ENCODE results near the gene UCHL1. TPM values are rescaled to one million over a fixed set of nuclear protein-coding genes. Genes with fewer than 3 reads are reported as not detected.
A peak's percentile ranks its signal among the peaks of the same experiment; 100 is the strongest.

The UCHL1 gene
- total RNA-seq, 1 donor from 2014 or later = 807 TPM

GRCh38 chr4:41257257-41257901 lies 651 bp downstream of the UCHL1 start:
- DNase-seq (ENCODE audit: low spot score) = peak; percentile 94
- Mint-ChIP-seq H3K9me3 (ENCODE audit: low read depth) (no peaks in the 10 kb centered on the region), H3K27me3 (ENCODE audit: low read depth) (no peaks in the 10 kb centered on the region), H3K4me1 (ENCODE audit: low read depth) (peaks cover 43% of the 10 kb centered on the region), H3K36me3 (ENCODE audit: low read depth) (peaks cover 20% of the 10 kb centered on the region), H3K27ac (ENCODE audit: unreplicated experiment) (peak overlapping the region; percentile 77), H3K4me3 (ENCODE audit: unreplicated experiment) (peak overlapping the region; percentile 85)
- TF ChIP-seq CTCF (IDR thresholded peaks at IDR 0.05) = peak; percentile 18

- Mint-ChIP-seq H3K27ac (ENCODE audit: unreplicated experiment) (peak overlapping the region; percentile 77), H3K9me3 (ENCODE audit: low read depth) (no peaks in the 10 kb centered on the region), H3K4me3 (ENCODE audit: unreplicated experiment) (peak overlapping the region; percentile 85), H3K36me3 (ENCODE audit: low read depth) (peaks cover 20% of the 10 kb centered on the region), H3K27me3 (ENCODE audit: low read depth) (no peaks in the 10 kb centered on the region), H3K4me1 (ENCODE audit: low read depth) (peaks cover 43% of the 10 kb centered on the region)
- DNase-seq (ENCODE audit: low spot score) = no peak
- TF ChIP-seq CTCF (IDR thresholded peaks at IDR 0.05) = no peak
These were observed 1.2 kb downstream of the UCHL1 start for GRCh38 chr4:41257906-41258305.

- TF ChIP-seq CTCF (IDR thresholded peaks at IDR 0.05) = peak; percentile 75
- peak overlapping the region; percentile 85 for H3K4me3 Mint-ChIP-seq (ENCODE audit: unreplicated experiment)
- no peaks in the 10 kb centered on the region for H3K9me3 Mint-ChIP-seq (ENCODE audit: low read depth)
- no peaks in the 10 kb centered on the region for H3K27me3 Mint-ChIP-seq (ENCODE audit: low read depth)
- H3K36me3 Mint-ChIP-seq (ENCODE audit: low read depth) = peaks cover 28% of the 10 kb centered on the region
- H3K4me1 Mint-ChIP-seq (ENCODE audit: low read depth) = peaks cover 43% of the 10 kb centered on the region
- no peak for DNase-seq (ENCODE audit: low spot score)
- peak overlapping the region; percentile 77 for H3K27ac Mint-ChIP-seq (ENCODE audit: unreplicated experiment)
These were observed 2.1 kb downstream of the UCHL1 start for GRCh38 chr4:41258783-41259182.

- Mint-ChIP-seq H3K4me1 (ENCODE audit: low read depth) (peaks cover 43% of the 10 kb centered on the region), H3K9me3 (ENCODE audit: low read depth) (no peaks in the 10 kb centered on the region), H3K4me3 (ENCODE audit: unreplicated experiment) (peak overlapping the region; percentile 4), H3K27me3 (ENCODE audit: low read depth) (no peaks in the 10 kb centered on the region), H3K36me3 (ENCODE audit: low read depth) (peaks cover 35% of the 10 kb centered on the region), H3K27ac (ENCODE audit: unreplicated experiment) (peak overlapping the region; percentile 55)
- DNase-seq (ENCODE audit: low spot score) = no peak
- no peak for TF ChIP-seq CTCF (IDR thresholded peaks at IDR 0.05)
These were observed 3.5 kb downstream of the UCHL1 start for GRCh38 chr4:41260116-41260733.

GRCh38 chr4:41262198-41262597 lies 5.5 kb downstream of the UCHL1 start:
- no peak for DNase-seq (ENCODE audit: low spot score)
- no peak overlapping the region for H3K27ac Mint-ChIP-seq (ENCODE audit: unreplicated experiment)
- no peaks in the 10 kb centered on the region for H3K27me3 Mint-ChIP-seq (ENCODE audit: low read depth)
- no peak for TF ChIP-seq CTCF (IDR thresholded peaks at IDR 0.05)
- H3K9me3 Mint-ChIP-seq (ENCODE audit: low read depth) = no peaks in the 10 kb centered on the region
- H3K4me1 Mint-ChIP-seq (ENCODE audit: low read depth) = peaks cover 33% of the 10 kb centered on the region
- H3K36me3 Mint-ChIP-seq (ENCODE audit: low read depth) = peaks cover 49% of the 10 kb centered on the region
- no peak overlapping the region for H3K4me3 Mint-ChIP-seq (ENCODE audit: unreplicated experiment)
